Activated CD8-positive, alpha-beta T cell treated with anti-CD3 and anti-CD28 coated beads, Interleukin-2, amount 10 ng/mL, durations not matched to agents 7 days and 5 days (primary cell): ENCODE results near the gene LRFN3. TPM values are rescaled to one million over a fixed set of nuclear protein-coding genes. Genes with fewer than 3 reads are reported as not detected.
"Not testable (repeated sequence)": the region's sequence is repeated elsewhere in the genome, so short reads cannot be mapped to it uniquely, and the experiment has no call there.

Source experiments
- ATAC-seq: fragments of 150-1000 bp; cut with Tn5 transposase; one replicate; pipeline ENCODE4 v1.10.0; 2021; ENCODE audit warnings: moderate library complexity
- CTCF ChIA-PET: fragments of 350-600 bp; sonication (Branson Sonifier 250); formaldehyde crosslinking; loops from one replicate; lab custom pipeline; 2021; ENCODE audit warnings: antibody characterized with exemption; lab: Charles Lee
- POLR2A ChIA-PET: fragments of 350-600 bp; sonication (Branson Sonifier 250); formaldehyde crosslinking; loops from one replicate; lab custom pipeline; 2021; ENCODE audit warnings: antibody characterized with exemption; lab: Charles Lee
- DNase-seq: peaks from one replicate; pipeline ENCODE4 v3.0.0-alpha.2; 2020
- H3K27ac Mint-ChIP-seq: one replicate; pipeline ENCODE4 v1.8.0; 2021; ENCODE audit warnings: mild to moderate bottlenecking, mixed read lengths
- H3K27me3 Mint-ChIP-seq: one replicate; pipeline ENCODE4 v1.8.0; 2021; ENCODE audit warnings: low read depth, mixed read lengths
- H3K36me3 Mint-ChIP-seq: one replicate; pipeline ENCODE4 v1.8.0; 2021; ENCODE audit warnings: low read depth, mixed read lengths
- H3K4me1 Mint-ChIP-seq: one replicate; pipeline ENCODE4 v1.8.0; 2021; ENCODE audit warnings: low read depth, mixed read lengths
- H3K4me3 Mint-ChIP-seq: one replicate; pipeline ENCODE4 v1.8.0; 2021; ENCODE audit warnings: mild to moderate bottlenecking, mixed read lengths
- H3K9me3 Mint-ChIP-seq: one replicate; pipeline ENCODE4 v1.8.0; 2022; ENCODE audit warnings: mixed read lengths; ENCODE audit not compliant: insufficient read depth
- total RNA-seq, 2 experiments: library from RNA; stranded (reverse); gene quantifications; one replicate each; pipeline ENCODE4 v1.2.3, GENCODE V29; 2021

LRFN3 gene
- total RNA-seq, 2 experiments from 2014 or later, result 9.8 to 10.3 TPM

DNA sequence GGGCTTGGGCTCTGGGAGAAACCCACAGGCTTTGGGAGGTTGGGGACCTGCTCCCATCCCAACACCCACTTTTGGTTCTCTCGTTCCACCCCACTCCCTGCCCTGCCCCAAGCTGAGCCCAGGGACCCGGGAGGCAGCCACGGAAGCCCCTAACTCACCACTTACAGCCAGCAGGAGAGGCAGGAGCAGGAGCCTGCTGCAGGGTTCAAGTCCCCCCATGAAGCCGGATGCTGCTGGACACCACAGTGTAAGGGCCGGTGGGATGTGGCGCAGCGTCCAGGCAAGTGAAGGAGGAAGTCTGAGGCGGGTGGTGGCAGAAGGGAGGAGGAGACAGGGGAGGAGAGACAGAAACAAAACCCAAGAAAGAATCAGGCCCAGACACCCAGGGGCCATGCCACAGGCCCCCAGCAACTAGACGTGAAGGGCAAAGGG lies 28.1 kb upstream of the LRFN3 start, which contains the start of gene TYROBP:
TYROBP (minus strand) TSS at position 286 of the 432 bp plus-strand sequence; CDS start at position 219, 67 bp downstream.
- H3K4me3 Mint-ChIP-seq, result no peak within 1 kb of the TSS
- H3K27me3 Mint-ChIP-seq, result no peaks in the 10 kb centered on the region
- no peaks in the 10 kb centered on the region for H3K9me3 Mint-ChIP-seq
- peaks cover 17% of the 10 kb centered on the region for H3K36me3 Mint-ChIP-seq
- POLR2A ChIA-PET, result no interaction called here
- H3K4me1 Mint-ChIP-seq, result peaks cover 57% of the 10 kb centered on the region
- CTCF ChIA-PET, result interaction anchor here (1.0 to 2.1 kb wide), 2 partner anchors 23 to 26 kb away, joined by 3 to 9 read pairs; no protein-coding TSS in a partner anchor
- no peak for DNase-seq
- peak within 1 kb of the TSS; percentile 65 for H3K27ac Mint-ChIP-seq
- ATAC-seq, result no peak

- H3K36me3 Mint-ChIP-seq, result peaks cover 8% of the 10 kb centered on the region
- ChIA-PET CTCF (interaction anchor here (1.0 to 2.1 kb wide), 2 partner anchors 22 to 27 kb away, joined by 3 to 9 read pairs; no protein-coding TSS in a partner anchor), POLR2A (no interaction called here)
- H3K4me3 Mint-ChIP-seq, result no peak overlapping the region
- no peak for DNase-seq
- no peaks in the 10 kb centered on the region for H3K9me3 Mint-ChIP-seq
- H3K4me1 Mint-ChIP-seq, result peaks cover 47% of the 10 kb centered on the region
- H3K27ac Mint-ChIP-seq, result peak overlapping the region; percentile 65
- ATAC-seq, result peak; percentile 46
- no peaks in the 10 kb centered on the region for H3K27me3 Mint-ChIP-seq
Measured at GRCh38 chr19:35908973-35909683, 27.0 kb upstream of the LRFN3 start.

DNA sequence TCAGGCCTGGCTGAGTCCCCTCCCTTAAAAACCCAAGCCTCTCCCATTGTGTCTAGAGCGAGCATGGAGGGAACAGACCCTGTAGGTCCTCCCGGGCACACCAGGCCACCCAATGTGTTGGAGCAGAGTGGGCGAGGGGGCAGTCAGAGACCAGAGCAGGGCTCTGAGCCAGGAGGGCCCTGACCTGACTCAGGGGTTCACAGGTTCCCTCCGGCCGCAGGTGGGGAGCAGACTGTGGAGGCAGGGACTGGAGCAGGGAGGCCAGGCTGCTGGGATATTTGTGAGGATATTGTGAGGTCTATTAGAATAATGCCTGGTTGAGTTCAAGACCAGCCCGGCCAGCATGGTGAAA lies 26.5 kb upstream of the LRFN3 start:
- peaks cover 42% of the 10 kb centered on the region for H3K4me1 Mint-ChIP-seq
- peaks cover 2% of the 10 kb centered on the region for H3K36me3 Mint-ChIP-seq
- H3K9me3 Mint-ChIP-seq, result no peaks in the 10 kb centered on the region
- CTCF ChIA-PET, result interaction anchor here (2.1 kb wide), 1 partner anchor 27 kb away, joined by 9 read pairs; no protein-coding TSS in a partner anchor
- POLR2A ChIA-PET, result no interaction called here
- no peak for ATAC-seq
- H3K27me3 Mint-ChIP-seq, result no peaks in the 10 kb centered on the region
- peak overlapping the region; percentile 65 for H3K27ac Mint-ChIP-seq
- DNase-seq, result no peak
- H3K4me3 Mint-ChIP-seq, result no peak overlapping the region

- H3K4me3 Mint-ChIP-seq, H3K27ac Mint-ChIP-seq, ATAC-seq, DNase-seq, H3K36me3 Mint-ChIP-seq, POLR2A ChIA-PET, H3K27me3 Mint-ChIP-seq, H3K9me3 Mint-ChIP-seq: not testable (repeated sequence)
- peaks cover 36% of the 10 kb centered on the region for H3K4me1 Mint-ChIP-seq
- CTCF ChIA-PET, result interaction anchor here (0.9 kb wide), 1 partner anchor 21 kb away, joined by 5 read pairs; no protein-coding TSS in a partner anchor
Measured at GRCh38 chr19:35910355-35910754, 25.8 kb upstream of the LRFN3 start.

- H3K36me3 Mint-ChIP-seq, result no peaks in the 10 kb centered on the region
- POLR2A ChIA-PET, result no interaction called here
- CTCF ChIA-PET, result interaction anchor here (0.9 to 2.0 kb wide), 2 partner anchors 20 kb away, joined by 5 to 6 read pairs; no protein-coding TSS in a partner anchor
- H3K9me3 Mint-ChIP-seq, result no peaks in the 10 kb centered on the region
- peaks cover 37% of the 10 kb centered on the region for H3K4me1 Mint-ChIP-seq
- H3K4me3 Mint-ChIP-seq, result no peak overlapping the region
- H3K27me3 Mint-ChIP-seq, result no peaks in the 10 kb centered on the region
- DNase-seq, result no peak
- no peak for ATAC-seq
- no peak overlapping the region for H3K27ac Mint-ChIP-seq
Measured at GRCh38 chr19:35911173-35911572, 25.0 kb upstream of the LRFN3 start.

DNA sequence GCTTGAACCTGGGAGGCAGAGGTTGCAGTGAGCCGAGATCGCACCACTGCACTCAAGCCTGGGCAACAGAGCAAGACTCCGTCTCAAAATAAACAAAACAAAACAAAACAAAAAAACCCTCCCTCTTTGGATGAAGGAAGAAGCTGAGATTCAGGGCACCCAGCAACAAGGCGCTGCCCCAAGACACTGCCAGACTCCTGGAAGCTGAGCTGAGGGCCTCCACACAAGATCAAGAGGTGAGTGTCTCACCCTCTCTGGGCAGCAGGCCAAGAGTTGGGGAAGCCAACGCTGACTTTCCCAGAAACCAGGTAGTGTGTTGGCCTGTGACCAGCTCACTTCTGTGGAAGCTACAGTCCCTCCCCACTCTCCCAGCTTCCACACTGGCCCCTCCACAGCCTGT lies 24.4 kb upstream of the LRFN3 start:
- peaks cover 36% of the 10 kb centered on the region for H3K4me1 Mint-ChIP-seq
- DNase-seq (no peak), ATAC-seq (peak; percentile 35)
- H3K9me3 Mint-ChIP-seq, result no peaks in the 10 kb centered on the region
- ChIA-PET CTCF (interaction anchor here (0.7 to 2.0 kb wide), 2 partner anchors 18 to 19 kb away, joined by 4 to 6 read pairs; no protein-coding TSS in a partner anchor), POLR2A (no interaction called here)
- no peaks in the 10 kb centered on the region for H3K27me3 Mint-ChIP-seq
- H3K4me3 Mint-ChIP-seq, result no peak overlapping the region
- H3K36me3 Mint-ChIP-seq, result no peaks in the 10 kb centered on the region
- peak overlapping the region; percentile 25 for H3K27ac Mint-ChIP-seq

- ATAC-seq (no peak), DNase-seq (no peak)
- H3K27ac Mint-ChIP-seq, result no peak overlapping the region
- no peaks in the 10 kb centered on the region for H3K9me3 Mint-ChIP-seq
- ChIA-PET POLR2A (no interaction called here), CTCF (interaction anchor here (0.6 to 0.9 kb wide), 3 partner anchors 17 to 216 kb away, joined by 3 to 4 read pairs (median 3); no protein-coding TSS in a partner anchor)
- H3K36me3 Mint-ChIP-seq, result no peaks in the 10 kb centered on the region
- no peak overlapping the region for H3K4me3 Mint-ChIP-seq
- H3K4me1 Mint-ChIP-seq, result peaks cover 23% of the 10 kb centered on the region
- H3K27me3 Mint-ChIP-seq, result no peaks in the 10 kb centered on the region
Measured at GRCh38 chr19:35913589-35913988, 22.6 kb upstream of the LRFN3 start.

GRCh38 chr19:35915443-35915842 lies 20.7 kb upstream of the LRFN3 start:
- ATAC-seq, result no peak

DNA sequence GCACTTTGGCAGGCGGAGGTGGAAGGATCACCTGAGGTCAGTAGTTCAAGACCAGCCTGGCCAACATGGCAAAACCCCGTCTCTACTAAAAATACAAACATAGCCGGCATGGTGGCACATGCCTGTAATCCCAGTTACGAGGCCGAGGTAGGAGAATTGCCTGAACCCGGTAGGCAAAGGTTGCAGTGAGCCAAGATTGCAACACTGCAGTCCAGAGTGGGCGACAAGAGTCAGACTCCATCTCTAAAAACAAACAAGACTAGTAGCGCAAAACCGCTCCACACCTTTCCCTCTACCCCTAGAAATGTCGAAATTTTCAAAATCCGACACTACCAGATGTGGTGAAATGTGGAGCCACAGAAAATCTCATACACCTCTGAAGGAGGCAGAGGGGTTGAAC lies 16.9 kb upstream of the LRFN3 start:
- H3K4me3 Mint-ChIP-seq, result no peak overlapping the region
- no peak overlapping the region for H3K27ac Mint-ChIP-seq
- ChIA-PET CTCF (no interaction called here), POLR2A (no interaction called here)
- ATAC-seq (no peak), DNase-seq (no peak)
- no peaks in the 10 kb centered on the region for H3K27me3 Mint-ChIP-seq
- H3K36me3 Mint-ChIP-seq, result no peaks in the 10 kb centered on the region
- H3K4me1 Mint-ChIP-seq, result peaks cover 1% of the 10 kb centered on the region
- H3K9me3 Mint-ChIP-seq, result no peaks in the 10 kb centered on the region

More at GRCh38 chr19:35915443-35915842, 20.7 kb upstream of the LRFN3 start:
- no peak overlapping the region for H3K27ac Mint-ChIP-seq
- peaks cover 10% of the 10 kb centered on the region for H3K4me1 Mint-ChIP-seq
- DNase-seq, result no peak
- CTCF ChIA-PET, result interaction anchor here (1.3 to 2.4 kb wide), 2 partner anchors 11 to 16 kb away, joined by 5 to 7 read pairs; no protein-coding TSS in a partner anchor
- no peaks in the 10 kb centered on the region for H3K27me3 Mint-ChIP-seq
- no peaks in the 10 kb centered on the region for H3K36me3 Mint-ChIP-seq
- no peaks in the 10 kb centered on the region for H3K9me3 Mint-ChIP-seq
- POLR2A ChIA-PET, result no interaction called here
- no peak overlapping the region for H3K4me3 Mint-ChIP-seq

GRCh38 chr19:35921012-35921411 lies 15.2 kb upstream of the LRFN3 start:
- DNase-seq (no peak), ATAC-seq (no peak)
- Mint-ChIP-seq H3K4me1 (no peaks in the 10 kb centered on the region), H3K9me3 (peaks cover 6% of the 10 kb centered on the region), H3K4me3 (no peak overlapping the region), H3K36me3 (peaks cover 7% of the 10 kb centered on the region), H3K27me3 (peaks cover 2% of the 10 kb centered on the region), H3K27ac (no peak overlapping the region)
- CTCF ChIA-PET, result interaction anchor here (0.7 to 1.2 kb wide), 2 partner anchors 8 to 10 kb away, joined by 4 to 5 read pairs; no protein-coding TSS in a partner anchor
- POLR2A ChIA-PET, result no interaction called here

GRCh38 chr19:35925501-35925900 lies 10.7 kb upstream of the LRFN3 start:
- no peak overlapping the region for H3K4me3 Mint-ChIP-seq
- peaks cover 12% of the 10 kb centered on the region for H3K4me1 Mint-ChIP-seq
- ATAC-seq (no peak), DNase-seq (no peak)
- ChIA-PET POLR2A (interaction anchor here (1.2 to 1.4 kb wide), 2 partner anchors 22 to 25 kb away, joined by 3 to 4 read pairs; partner anchors contain the start of gene NFKBID), CTCF (interaction anchor here (2.6 to 2.8 kb wide), 2 partner anchors 10 to 44 kb away, joined by 7 read pairs; no protein-coding TSS in a partner anchor)
- H3K36me3 Mint-ChIP-seq, result peaks cover 9% of the 10 kb centered on the region
- H3K27ac Mint-ChIP-seq, result no peak overlapping the region
- peaks cover 2% of the 10 kb centered on the region for H3K27me3 Mint-ChIP-seq
- H3K9me3 Mint-ChIP-seq, result peaks cover 8% of the 10 kb centered on the region
